HCT116 (cell line): ENCODE results near the gene IRF9. TPM values are rescaled to one million over a fixed set of nuclear protein-coding genes. Genes with fewer than 3 reads are reported as not detected.

Experiments
- ATAC-seq: fragments of 200-7000 bp; cut with Tn5 transposase; 2 replicates; pipeline ENCODE4 v1.9.1; 2020; ENCODE audit warnings: mild to moderate bottlenecking, moderate library complexity
- BruUV-seq: library from RNA; stranded (reverse); fragments of 400-500 nt; replicated peaks from 2 replicates; lab custom pipeline; 2021; lab: Mats Ljungman, UMichigan
- CTCF ChIA-PET: fragments of 300-600 bp; sonication (Branson Sonifier 250); formaldehyde crosslinking; loops from one replicate; lab custom pipeline; 2021; ENCODE audit warnings: antibody characterized with exemption; lab: Charles Lee
- POLR2A ChIA-PET: fragments of 300-600, 350-600 bp; sonication (Branson Sonifier 250); formaldehyde crosslinking; loops from one replicate; lab custom pipeline; 2021; ENCODE audit warnings: antibody characterized with exemption; lab: Charles Lee
- RAD21 ChIA-PET, 2 experiments: fragments of 300-600 bp; sonication (Branson Sonifier 250); formaldehyde crosslinking; loops; one replicate each; lab custom pipeline; 2023; ENCODE audit warnings: low total read pairs in 2 of 2; ENCODE audit not compliant: uncharacterized antibody in 2 of 2, unreplicated experiment in 2 of 2, low non-redundant PET in 1 of 2; lab: Charles Lee
- DNase-seq: peaks from one replicate; pipeline ENCODE4 v3.0.0-alpha.2; 2010; ENCODE audit warnings: low read depth, low spot score
- H2AFZ ChIP-seq: fragments of 200-600 bp; shearing (Covaris generic), sonication (generic); 2 replicates; pipeline ENCODE4 v1.6.1; 2017; ENCODE audit warnings: low read depth, mixed run types, mixed read lengths, antibody characterized with exemption, low read length; ENCODE audit not compliant: poor library complexity, severe bottlenecking
- H3K27ac ChIP-seq: 2 replicates; pipeline ENCODE4 v1.5.1; 2012; ENCODE audit warnings: low read depth, low read length
- H3K27me3 ChIP-seq: fragments of 200-600 bp; sonication (generic); 2 replicates; pipeline ENCODE4 v1.6.1; 2016; ENCODE audit warnings: mixed run types, low read length, mixed read lengths; ENCODE audit not compliant: insufficient read depth
- H3K36me3 ChIP-seq, 2 experiments: fragments of 200-500 bp in 1 of 2; fragments of 200-600 bp in 1 of 2; sonication (Bioruptor generic) in 1 of 2; sonication (generic) in 1 of 2; 2 replicates each; pipeline versions ENCODE4 v1.5.1 to v1.6.1; 2014 to 2016; ENCODE audit warnings: low read length in 2 of 2, inconsistent platforms in 1 of 2, mixed read lengths in 1 of 2, mixed run types in 1 of 2; ENCODE audit not compliant: insufficient read depth in 2 of 2, control insufficient read depth in 1 of 2
- H3K4me1 ChIP-seq, 2 experiments: fragments of 200-600 bp in 1 of 2; sonication (generic) in 1 of 2; 2 replicates each; pipeline versions ENCODE4 v1.5.1 to v1.6.1; 2012 to 2017; ENCODE audit warnings: low read length in 2 of 2, inconsistent platforms in 1 of 2, mild to moderate bottlenecking in 1 of 2, mixed read lengths in 1 of 2, mixed run types in 1 of 2, moderate library complexity in 1 of 2; ENCODE audit not compliant: insufficient read depth in 2 of 2, control insufficient read depth in 1 of 2
- H3K4me2 ChIP-seq: fragments of 200-600 bp; sonication (generic); 2 replicates; pipeline ENCODE4 v1.6.1; 2017; ENCODE audit warnings: mixed run types, low read length, mixed read lengths
- H3K4me3 ChIP-seq, 2 experiments: fragments of 200-600 bp in 1 of 2; sonication (generic) in 1 of 2; replicated peaks in 1 of 2; 2 replicates each; pipeline ENCODE4 v1.5.1; 2011 to 2016; ENCODE audit warnings: low read length in 2 of 2, control low read depth in 1 of 2, low read depth in 1 of 2, mild to moderate bottlenecking in 1 of 2, mixed read lengths in 1 of 2, mixed run types in 1 of 2
- H3K79me2 ChIP-seq: fragments of 200-600 bp; sonication (generic); 2 replicates; pipeline ENCODE4 v1.6.1; 2017; ENCODE audit warnings: mild to moderate bottlenecking, mixed run types, low read length, moderate library complexity, mixed read lengths; ENCODE audit not compliant: insufficient read depth
- H3K9ac ChIP-seq: fragments of 200-600 bp; sonication (generic); 2 replicates; pipeline ENCODE4 v1.6.1; 2016; ENCODE audit warnings: low read length, mixed read lengths
- H3K9me2 ChIP-seq: fragments of 200-600 bp; sonication (generic), shearing (Covaris generic); 2 replicates; pipeline ENCODE4 v1.6.1; 2017; ENCODE audit warnings: mixed run types, mild to moderate bottlenecking, moderate library complexity; ENCODE audit not compliant: insufficient read depth
- H3K9me3 ChIP-seq, 2 experiments: fragments of 200-500 bp in 1 of 2; fragments of 200-600 bp in 1 of 2; sonication (Bioruptor generic) in 1 of 2; sonication (generic) in 1 of 2; 2 replicates each; pipeline ENCODE4 v1.6.1; 2014 to 2017; ENCODE audit warnings: low read length in 2 of 2, mixed read lengths in 2 of 2, inconsistent platforms in 1 of 2, low read depth in 1 of 2, mild to moderate bottlenecking in 1 of 2, mixed run types in 1 of 2, moderate library complexity in 1 of 2; ENCODE audit not compliant: control insufficient read depth in 1 of 2, insufficient read depth in 1 of 2
- H4K20me1 ChIP-seq: fragments of 200-600 bp; sonication (generic), shearing (Covaris generic); 2 replicates; pipeline ENCODE4 v1.6.1; 2017; ENCODE audit warnings: mixed run types, mild to moderate bottlenecking, moderate library complexity; ENCODE audit not compliant: insufficient read depth
- ELF1 ChIP-seq: IDR thresholded peaks from 2 replicates; pipeline ENCODE4 v1.6.1; 2012; ENCODE audit warnings: low read depth, borderline replicate concordance
- EZH2 ChIP-seq: fragments of 200-600 bp; sonication (generic); IDR thresholded peaks from 2 replicates; pipeline ENCODE4 v1.6.1; 2017; ENCODE audit warnings: antibody characterized with exemption, mixed run types
- EZH2phosphoT487 ChIP-seq: fragments of 200-600 bp; IDR thresholded peaks from 2 replicates; pipeline ENCODE4 v1.6.1; 2018; ENCODE audit warnings: antibody characterized with exemption, borderline replicate concordance
- JUND ChIP-seq: IDR thresholded peaks from 2 replicates; pipeline ENCODE4 v1.6.1; 2012
- POLR2AphosphoS5 ChIP-seq: IDR thresholded peaks from 2 replicates; pipeline ENCODE4 v1.6.1; 2011; ENCODE audit warnings: mild to moderate bottlenecking, low read depth, low read length, moderate library complexity
- RAD21 ChIP-seq: IDR thresholded peaks from 2 replicates; pipeline ENCODE4 v1.6.1; 2012; ENCODE audit warnings: low read depth, mild to moderate bottlenecking
- SIN3A ChIP-seq: IDR thresholded peaks from 2 replicates; pipeline ENCODE4 v1.6.1; 2012; ENCODE audit warnings: low read depth
- SRF ChIP-seq: IDR thresholded peaks from 2 replicates; pipeline ENCODE4 v1.6.1; 2012; ENCODE audit warnings: low read depth
- TCF7L2 ChIP-seq: IDR thresholded peaks from 2 replicates; pipeline ENCODE4 v1.7.0; 2011; ENCODE audit warnings: borderline replicate concordance, inconsistent platforms; ENCODE audit not compliant: insufficient read depth, insufficient read length; ENCODE audit errors: extremely low read depth
- YY1 ChIP-seq: IDR thresholded peaks from 2 replicates; pipeline ENCODE4 v1.6.1; 2011; ENCODE audit warnings: low read length, low read depth, moderate library complexity, mild to moderate bottlenecking; ENCODE audit not compliant: insufficient replicate concordance; ENCODE audit errors: extremely low read depth
- ZBTB33 ChIP-seq: IDR thresholded peaks from 2 replicates; pipeline ENCODE4 v1.6.1; 2011; ENCODE audit warnings: mild to moderate bottlenecking, low read length, moderate library complexity; ENCODE audit not compliant: insufficient replicate concordance; ENCODE audit errors: extremely low read depth
- ZFX ChIP-seq: fragments of 450-650 bp; IDR thresholded peaks from 2 replicates; pipeline ENCODE4 v1.6.1; 2017
- intact Hi-C: fragments of 100-400 bp; cut with micrococcal nuclease; formaldehyde crosslinking; loops from 2 replicates; pipeline ENCODE4 v1.10.0; 2022
- total RNA-seq: library from RNA; stranded (reverse); gene quantifications from one replicate; pipeline ENCODE4 v1.2.1, GENCODE V29; 2021; ENCODE audit not compliant: unreplicated experiment

IRF9 gene
- total RNA-seq, 1 experiment from 2014 or later = 21.7 TPM

GRCh38 chr14:24184104-24184970 lies 23.3 kb downstream of the IRF9 start (continued):
- TF ChIP-seq POLR2AphosphoS5 (no peak), EZH2 (no peak), JUND (no peak), SIN3A (no peak), ELF1 (no peak), SRF (no peak), ZFX (no peak), EZH2phosphoT487 (no peak), YY1 (no peak), TCF7L2 (no peak)

- TF ChIP-seq ZBTB33 (no peak), EZH2phosphoT487 (no peak), SIN3A (no peak), SRF (no peak), RAD21 (no peak), POLR2AphosphoS5 (no peak), YY1 (no peak), TCF7L2 (no peak)
- Histone ChIP-seq H3K27ac (no peak overlapping the region), H3K4me2 (no peak overlapping the region), H2AFZ (no peak overlapping the region), H3K9ac (no peak overlapping the region), H3K9me3 (no peaks in the 10 kb centered on the region), H4K20me1 (no peaks in the 10 kb centered on the region), H3K9me2 (no peaks in the 10 kb centered on the region), H3K27me3 (no peaks in the 10 kb centered on the region), H3K4me1 (peaks cover 16 to 17% of the 10 kb centered on the region in 2 experiments), H3K79me2 (peaks cover 37% of the 10 kb centered on the region), H3K36me3 (peaks cover 34 to 53% of the 10 kb centered on the region in 2 experiments; a peak in 3 of 4 replicates), H3K4me3 (no peak overlapping the region)
- BruUV-seq = no TSS peak
- ATAC-seq = no peak
- ChIA-PET POLR2A (no interaction called here), CTCF (no interaction called here), RAD21 (no interaction called here)
- no peak for DNase-seq
- intact Hi-C loops = no loop called here
Observed at GRCh38 chr14:24185026-24185425, 24.0 kb downstream of the IRF9 start.
